Transverse colon (tissue), 3 donors: ENCODE results near the gene ARL6IP6.
"Not testable (repeated sequence)": the region's sequence is repeated elsewhere in the genome, so short reads cannot be mapped to it uniquely, and the experiment has no call there.

Source experiments
- EP300 ChIP-seq: sonication (generic); formaldehyde crosslinking; IDR thresholded peaks from one replicate; pipeline ENCODE4 v1.6.1; 2017; ENCODE audit warnings: antibody characterized with exemption, low read depth
- POLR2A ChIP-seq: fragments of 450-650 bp; IDR thresholded peaks from one replicate; pipeline ENCODE4 v1.6.1; 2016; ENCODE audit warnings: antibody characterized with exemption, mild to moderate bottlenecking, moderate library complexity
- TF ChIP-seq, protein P1 (sequence below), 5 experiments: fragments of 200-600 bp in 3 of 5; fragments of 450-650 bp in 2 of 5; sonication (generic) in 3 of 5; IDR thresholded peaks; 1 replicate in 2 of 5; 2 replicates in 3 of 5; pipeline ENCODE4 v1.5.1; 2016 to 2017; ENCODE audit warnings: antibody characterized with exemption in 5 of 5, inconsistent platforms in 3 of 5, mild to moderate bottlenecking in 2 of 5, moderate library complexity in 1 of 5

DNA sequence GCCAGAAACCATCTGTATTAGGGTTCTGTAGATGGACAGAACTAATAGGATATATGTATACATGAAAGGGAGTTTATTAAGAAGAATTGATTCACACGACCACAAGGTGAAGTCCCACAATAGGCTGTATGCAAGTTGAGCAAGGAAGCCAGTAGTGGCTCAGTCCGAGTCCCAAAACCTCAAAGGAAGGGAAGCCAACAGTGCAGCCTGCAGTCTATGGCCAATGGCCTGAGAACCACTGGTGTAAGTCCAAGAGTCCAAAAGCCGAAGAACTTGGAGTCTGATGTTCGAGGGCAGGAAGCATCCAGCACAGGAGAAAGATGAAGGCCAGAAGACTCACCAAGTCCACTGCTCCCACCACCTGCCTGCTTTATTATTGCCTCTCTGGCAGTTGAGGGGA is 44.8 kb downstream of the ARL6IP6 start:
- TF ChIP-seq, protein P1, sequence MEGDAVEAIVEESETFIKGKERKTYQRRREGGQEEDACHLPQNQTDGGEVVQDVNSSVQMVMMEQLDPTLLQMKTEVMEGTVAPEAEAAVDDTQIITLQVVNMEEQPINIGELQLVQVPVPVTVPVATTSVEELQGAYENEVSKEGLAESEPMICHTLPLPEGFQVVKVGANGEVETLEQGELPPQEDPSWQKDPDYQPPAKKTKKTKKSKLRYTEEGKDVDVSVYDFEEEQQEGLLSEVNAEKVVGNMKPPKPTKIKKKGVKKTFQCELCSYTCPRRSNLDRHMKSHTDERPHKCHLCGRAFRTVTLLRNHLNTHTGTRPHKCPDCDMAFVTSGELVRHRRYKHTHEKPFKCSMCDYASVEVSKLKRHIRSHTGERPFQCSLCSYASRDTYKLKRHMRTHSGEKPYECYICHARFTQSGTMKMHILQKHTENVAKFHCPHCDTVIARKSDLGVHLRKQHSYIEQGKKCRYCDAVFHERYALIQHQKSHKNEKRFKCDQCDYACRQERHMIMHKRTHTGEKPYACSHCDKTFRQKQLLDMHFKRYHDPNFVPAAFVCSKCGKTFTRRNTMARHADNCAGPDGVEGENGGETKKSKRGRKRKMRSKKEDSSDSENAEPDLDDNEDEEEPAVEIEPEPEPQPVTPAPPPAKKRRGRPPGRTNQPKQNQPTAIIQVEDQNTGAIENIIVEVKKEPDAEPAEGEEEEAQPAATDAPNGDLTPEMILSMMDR (IDR thresholded peaks at IDR 0.05), result not testable (repeated sequence)
- not testable (repeated sequence) for TF ChIP-seq EP300, POLR2A
